Tibial artery (tissue), 4 donors: Measurements from ENCODE around the gene TRAF1.

ENCODE experiments used
- DNase-seq, 2 donors: peaks; one replicate each; pipeline ENCODE4 v3.0.0-alpha.2; 2019
- H3K27ac ChIP-seq, 2 donors: fragments of 200-600 bp; sonication (generic) in 1 of 2; 1 replicate in 1 of 2; 2 replicates in 1 of 2; pipeline ENCODE4 v1.5.1; 2018 to 2019; ENCODE audit warnings: mild to moderate bottlenecking in 1 of 2
- H3K27me3 ChIP-seq, 2 donors: fragments of 200-600 bp; sonication (generic) in 1 of 2; one replicate each; pipeline versions ENCODE4 v1.5.1 to v1.6.0; 2016 to 2019
- H3K36me3 ChIP-seq, 3 donors: fragments of 200-600 bp; sonication (generic) in 2 of 3; one replicate each; pipeline ENCODE4 v1.5.1; 2016 to 2019; ENCODE audit warnings: mild to moderate bottlenecking in 2 of 3
- H3K4me1 ChIP-seq, 4 donors: fragments of 200-600 bp; sonication (generic) in 2 of 4; 1 replicate in 3 of 4; 2 replicates in 1 of 4; pipeline ENCODE4 v1.5.1; 2016 to 2019
- H3K4me3 ChIP-seq, 2 donors: fragments of 200-600 bp; sonication (generic) in 1 of 2; 1 replicate in 1 of 2; 2 replicates in 1 of 2; pipeline ENCODE4 v1.5.1; 2018 to 2019; ENCODE audit warnings: mild to moderate bottlenecking in 2 of 2
- H3K9me3 ChIP-seq, 3 donors: fragments of 200-600 bp; sonication (generic) in 1 of 3; one replicate each; pipeline ENCODE4 v1.5.1; 2016 to 2019
- intact Hi-C: fragments of 100-400 bp; cut with DNase I; formaldehyde crosslinking; loops from one replicate; pipeline ENCODE4 v1.15.0; 2023; ENCODE audit warnings: low total_unique reads
- TF ChIP-seq, protein P1 (sequence below), 2 experiments: fragments of 200-600 bp in 1 of 2; fragments of 450-650 bp in 1 of 2; IDR thresholded peaks; one replicate each; pipeline ENCODE4 v1.5.1; 2017 to 2019; ENCODE audit warnings: antibody characterized with exemption in 2 of 2, mild to moderate bottlenecking in 1 of 2, moderate library complexity in 1 of 2

Gene TRAF1

DNA sequence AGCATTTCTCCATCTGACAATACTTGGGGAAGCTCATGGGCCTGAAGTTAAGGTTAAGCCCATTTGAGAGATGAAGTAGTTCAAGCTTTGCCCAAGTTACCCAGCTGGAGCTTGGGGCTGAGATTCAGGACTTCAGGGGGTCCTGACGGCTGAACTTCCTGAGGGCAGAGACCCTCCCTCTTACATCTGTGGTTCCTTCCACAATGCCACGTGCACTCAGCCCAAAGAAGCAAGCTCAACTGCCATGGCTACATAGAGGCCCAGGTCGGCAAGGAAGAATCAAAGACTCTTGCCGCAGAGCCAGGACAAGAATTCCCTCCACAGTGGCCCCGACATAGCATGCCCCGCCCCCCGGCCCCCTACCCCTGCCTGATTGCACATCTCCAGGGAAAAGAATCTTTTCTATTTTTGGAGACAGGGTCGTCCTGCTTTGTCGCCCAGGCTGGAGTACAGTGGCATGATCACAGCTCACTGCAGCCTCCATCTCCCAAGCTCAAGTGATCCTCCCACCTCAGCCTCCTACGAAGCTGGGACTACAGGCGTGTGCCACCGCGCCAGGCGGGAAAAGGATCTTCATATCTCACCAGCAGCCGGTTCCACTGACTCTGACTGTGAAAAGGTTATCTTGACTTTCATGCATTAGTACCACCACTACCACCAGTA is 58.8 kb downstream of the TRAF1 start:
- H3K9me3 ChIP-seq = no peaks in the 10 kb centered on the region
- peak in 1 of 2 donors; percentile 66 for DNase-seq
- intact Hi-C loops = loop anchor here (10.0 kb wide), 1 partner anchor 207 kb away; the partner anchor contains the start of gene CNTRL
- H3K27ac ChIP-seq = peak overlapping the region; percentile 81 to 87
- peaks cover 2 to 51% (median 28%) of the 10 kb centered on the region in 3 donors for H3K36me3 ChIP-seq
- no peaks in the 10 kb centered on the region for H3K27me3 ChIP-seq
- TF ChIP-seq, protein P1, sequence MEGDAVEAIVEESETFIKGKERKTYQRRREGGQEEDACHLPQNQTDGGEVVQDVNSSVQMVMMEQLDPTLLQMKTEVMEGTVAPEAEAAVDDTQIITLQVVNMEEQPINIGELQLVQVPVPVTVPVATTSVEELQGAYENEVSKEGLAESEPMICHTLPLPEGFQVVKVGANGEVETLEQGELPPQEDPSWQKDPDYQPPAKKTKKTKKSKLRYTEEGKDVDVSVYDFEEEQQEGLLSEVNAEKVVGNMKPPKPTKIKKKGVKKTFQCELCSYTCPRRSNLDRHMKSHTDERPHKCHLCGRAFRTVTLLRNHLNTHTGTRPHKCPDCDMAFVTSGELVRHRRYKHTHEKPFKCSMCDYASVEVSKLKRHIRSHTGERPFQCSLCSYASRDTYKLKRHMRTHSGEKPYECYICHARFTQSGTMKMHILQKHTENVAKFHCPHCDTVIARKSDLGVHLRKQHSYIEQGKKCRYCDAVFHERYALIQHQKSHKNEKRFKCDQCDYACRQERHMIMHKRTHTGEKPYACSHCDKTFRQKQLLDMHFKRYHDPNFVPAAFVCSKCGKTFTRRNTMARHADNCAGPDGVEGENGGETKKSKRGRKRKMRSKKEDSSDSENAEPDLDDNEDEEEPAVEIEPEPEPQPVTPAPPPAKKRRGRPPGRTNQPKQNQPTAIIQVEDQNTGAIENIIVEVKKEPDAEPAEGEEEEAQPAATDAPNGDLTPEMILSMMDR (IDR thresholded peaks at IDR 0.05) = no peak
- peak overlapping the region; percentile 54 to 61 for H3K4me3 ChIP-seq
- peaks cover 0 to 17% (median 12%) of the 10 kb centered on the region in 4 donors for H3K4me1 ChIP-seq

DNA sequence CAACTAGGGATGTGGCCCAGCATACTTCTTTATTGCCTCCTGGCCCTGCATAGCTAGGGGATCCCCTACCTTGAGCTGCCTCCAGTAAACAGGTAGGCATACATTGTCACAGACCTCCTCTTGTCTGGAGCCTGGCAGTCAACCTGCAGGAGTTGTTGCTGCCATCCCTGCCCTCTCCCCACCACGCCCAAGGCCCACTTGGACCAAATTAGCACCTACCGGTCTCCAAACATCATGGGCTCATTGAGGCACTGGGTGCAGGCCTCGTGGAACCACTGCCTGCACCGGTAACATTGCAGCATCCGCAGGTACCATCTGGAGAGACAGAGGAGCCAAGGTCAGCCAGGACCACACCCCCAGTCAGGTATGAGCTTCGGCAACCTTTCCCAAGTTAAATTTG is 59.9 kb downstream of the TRAF1 start:
- Histone ChIP-seq H3K4me1 (peaks cover 0 to 17% (median 12%) of the 10 kb centered on the region in 4 donors), H3K9me3 (no peaks in the 10 kb centered on the region), H3K27ac (no peak overlapping the region), H3K36me3 (peaks cover 9 to 54% (median 39%) of the 10 kb centered on the region in 3 donors), H3K27me3 (no peaks in the 10 kb centered on the region), H3K4me3 (no peak overlapping the region)
- TF ChIP-seq, protein P1 (IDR thresholded peaks at IDR 0.05) = no peak
- DNase-seq = peak in 1 of 2 donors; percentile 63
- intact Hi-C loops = loop anchor here (10.0 kb wide), 1 partner anchor 208 kb away; the partner anchor contains the start of gene CNTRL

DNA sequence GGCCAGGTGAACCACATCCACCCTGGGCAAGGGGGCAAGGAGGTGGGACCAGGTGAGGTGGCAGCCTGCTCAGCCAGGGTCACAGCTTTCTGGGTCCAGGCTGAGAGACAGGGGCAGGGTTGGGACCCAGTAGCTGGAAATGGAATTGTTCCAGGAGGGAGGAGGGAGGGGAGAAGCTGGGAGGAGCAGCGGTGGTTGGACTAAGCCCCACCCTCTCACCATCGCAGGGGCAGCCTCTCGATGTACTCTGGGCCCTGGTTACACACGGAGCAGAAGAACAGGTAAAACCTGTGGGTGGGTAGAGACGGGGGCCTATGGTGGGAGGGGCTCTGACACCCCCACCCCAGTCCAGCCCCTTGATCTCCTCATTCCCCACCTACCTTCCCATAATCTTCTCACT is 60.8 kb downstream of the TRAF1 start:
- DNase-seq = peak in 1 of 2 donors; percentile 54
- intact Hi-C loops = loop anchor here (10.0 kb wide), 1 partner anchor 209 kb away; the partner anchor contains the start of gene CNTRL
- peaks cover 0 to 17% (median 12%) of the 10 kb centered on the region in 4 donors for H3K4me1 ChIP-seq
- H3K27ac ChIP-seq = no peak overlapping the region
- H3K9me3 ChIP-seq = no peaks in the 10 kb centered on the region
- H3K36me3 ChIP-seq = peaks cover 17 to 63% (median 47%) of the 10 kb centered on the region in 3 donors
- TF ChIP-seq, protein P1 (IDR thresholded peaks at IDR 0.05) = no peak
- H3K27me3 ChIP-seq = no peaks in the 10 kb centered on the region
- H3K4me3 ChIP-seq = no peak overlapping the region

DNA sequence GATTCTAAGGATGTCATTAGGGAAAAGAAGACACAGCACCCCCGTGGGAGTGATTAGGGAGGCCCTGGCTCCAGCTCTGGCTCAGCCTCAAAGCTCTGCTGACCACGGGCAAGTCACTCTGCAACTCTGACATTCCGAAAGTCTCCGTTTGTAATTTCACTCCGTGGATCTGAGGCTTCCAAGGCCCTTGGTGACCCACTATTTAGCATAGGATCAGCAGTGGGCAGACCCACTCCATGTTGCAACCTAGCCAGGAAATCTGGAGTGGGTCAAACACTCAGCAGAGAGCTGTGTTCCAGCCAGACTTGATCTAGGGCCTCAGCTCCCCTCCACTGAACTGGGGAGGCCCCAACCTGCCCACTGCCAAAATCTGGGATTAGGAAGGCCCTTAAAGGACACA is 61.4 kb downstream of the TRAF1 start:
- H3K27me3 ChIP-seq = no peaks in the 10 kb centered on the region
- TF ChIP-seq, protein P1 (IDR thresholded peaks at IDR 0.05) = no peak
- H3K9me3 ChIP-seq = no peaks in the 10 kb centered on the region
- no peak for DNase-seq
- no peak overlapping the region for H3K4me3 ChIP-seq
- intact Hi-C loops = loop anchor here (10.0 kb wide), 1 partner anchor 210 kb away; the partner anchor contains the start of gene CNTRL
- peaks cover 23 to 65% (median 54%) of the 10 kb centered on the region in 3 donors for H3K36me3 ChIP-seq
- H3K4me1 ChIP-seq = peaks cover 0 to 17% (median 12%) of the 10 kb centered on the region in 4 donors
- no peak overlapping the region for H3K27ac ChIP-seq

DNA sequence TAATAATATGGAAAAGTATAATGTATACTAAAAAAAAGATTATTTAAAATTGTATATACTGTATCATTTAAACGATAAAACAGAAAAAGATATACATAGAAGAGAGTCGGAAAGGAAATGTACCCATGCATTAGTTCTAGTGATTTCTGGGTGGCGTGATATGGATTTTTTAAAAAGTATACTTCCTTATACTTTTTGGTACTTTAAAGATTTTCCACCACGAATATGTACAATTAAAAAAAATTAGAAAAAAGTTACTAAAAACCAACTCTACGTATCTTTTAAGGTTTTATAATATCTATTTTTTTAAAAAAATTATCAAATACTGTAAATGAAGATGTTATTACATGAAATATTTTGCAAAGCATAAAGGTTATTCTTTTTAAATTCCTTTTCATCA is 61.9 kb downstream of the TRAF1 start:
- DNase-seq = no peak
- H3K27ac ChIP-seq = no peak overlapping the region
- H3K4me1 ChIP-seq = peaks cover 0 to 15% (median 11%) of the 10 kb centered on the region in 4 donors
- no peak overlapping the region for H3K4me3 ChIP-seq
- H3K9me3 ChIP-seq = no peaks in the 10 kb centered on the region
- no peaks in the 10 kb centered on the region for H3K27me3 ChIP-seq
- H3K36me3 ChIP-seq = peaks cover 28 to 69% (median 58%) of the 10 kb centered on the region in 3 donors
- intact Hi-C loops = loop anchor here (10.0 kb wide), 1 partner anchor 210 kb away; the partner anchor contains the start of gene CNTRL
- TF ChIP-seq, protein P1 (IDR thresholded peaks at IDR 0.05) = no peak
